ENCODE measurements around the gene MDGA2.
"Not testable (repeated sequence)": the region's sequence is repeated elsewhere in the genome, so short reads cannot be mapped to it uniquely, and the experiment has no call there.

MDGA2 gene

DNA sequence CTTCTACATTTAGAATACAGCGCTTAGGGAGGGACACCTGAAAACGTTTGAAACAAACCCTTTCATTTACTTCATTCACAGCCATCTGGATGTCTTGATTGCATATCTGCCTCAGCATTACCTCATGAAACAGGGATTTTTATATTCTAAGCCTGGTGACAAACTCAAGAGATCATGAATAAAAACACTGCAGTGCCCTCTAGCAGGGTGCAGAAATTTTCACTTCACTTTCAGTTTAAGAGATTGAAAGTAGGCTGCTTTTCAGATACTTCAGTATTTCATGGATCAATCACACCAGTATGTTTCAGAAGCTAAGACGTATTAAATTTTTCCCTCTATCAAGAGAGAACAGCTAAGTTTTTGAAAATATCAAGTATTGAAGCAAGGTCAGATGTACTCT lies 467.8 kb downstream of the MDGA2 start:
- Histone ChIP-seq H2AFZ (ENCODE audit: low read depth) (no peak overlapping the region), H3K4me1 (ENCODE audit: low read depth, poor library complexity, severe bottlenecking) (no peaks in the 10 kb centered on the region), H3K27me3 (ENCODE audit: insufficient read depth, low read depth) (no peaks in the 10 kb centered on the region), H3K9ac (no peak overlapping the region), H3K79me2 (ENCODE audit: insufficient read depth, low read depth) (no peaks in the 10 kb centered on the region), H3K4me2 (no peak overlapping the region), H3K27ac (no peak overlapping the region), H3K4me3 (IDR thresholded peaks at IDR 0.05; ENCODE audit: insufficient read depth, low read depth, low read length) (no peak overlapping the region), H3K36me3 (ENCODE audit: insufficient read depth) (no peaks in the 10 kb centered on the region), H4K20me1 (ENCODE audit: insufficient read depth) (no peaks in the 10 kb centered on the region)
- TF ChIP-seq CTCF (conservative IDR thresholded peaks at IDR 0.05; ENCODE audit: low read depth, low read length), result no peak

- TF ChIP-seq CTCF (conservative IDR thresholded peaks at IDR 0.05; ENCODE audit: low read depth, low read length), result no peak
- H3K27me3 ChIP-seq (ENCODE audit: insufficient read depth, low read depth), result no peaks in the 10 kb centered on the region
- no peaks in the 10 kb centered on the region for H4K20me1 ChIP-seq (ENCODE audit: insufficient read depth)
- no peaks in the 10 kb centered on the region for H3K79me2 ChIP-seq (ENCODE audit: insufficient read depth, low read depth)
- no peaks in the 10 kb centered on the region for H3K36me3 ChIP-seq (ENCODE audit: insufficient read depth)
- no peaks in the 10 kb centered on the region for H3K4me1 ChIP-seq (ENCODE audit: low read depth, poor library complexity, severe bottlenecking)
- no peak overlapping the region for H3K9ac ChIP-seq
- no peak overlapping the region for H2AFZ ChIP-seq (ENCODE audit: low read depth)
- H3K4me3 ChIP-seq (IDR thresholded peaks at IDR 0.05; ENCODE audit: insufficient read depth, low read depth, low read length), result no peak overlapping the region
- H3K27ac ChIP-seq, result no peak overlapping the region
- H3K4me2 ChIP-seq, result no peak overlapping the region
These were observed 474.7 kb downstream of the MDGA2 start for GRCh38 chr14:47200740-47201139.

GRCh38 chr14:47195582-47195981 lies 479.8 kb downstream of the MDGA2 start:
- Histone ChIP-seq H3K27me3 (ENCODE audit: insufficient read depth, low read depth) (no peaks in the 10 kb centered on the region), H3K79me2 (ENCODE audit: insufficient read depth, low read depth) (no peaks in the 10 kb centered on the region), H3K4me1 (ENCODE audit: low read depth, poor library complexity, severe bottlenecking) (no peaks in the 10 kb centered on the region), H2AFZ (ENCODE audit: low read depth) (no peak overlapping the region), H3K9ac (no peak overlapping the region), H3K4me2 (no peak overlapping the region), H4K20me1 (ENCODE audit: insufficient read depth) (no peaks in the 10 kb centered on the region), H3K36me3 (ENCODE audit: insufficient read depth) (no peaks in the 10 kb centered on the region), H3K4me3 (IDR thresholded peaks at IDR 0.05; ENCODE audit: insufficient read depth, low read depth, low read length) (no peak overlapping the region), H3K27ac (no peak overlapping the region)
- no peak for TF ChIP-seq CTCF (conservative IDR thresholded peaks at IDR 0.05; ENCODE audit: low read depth, low read length)

DNA sequence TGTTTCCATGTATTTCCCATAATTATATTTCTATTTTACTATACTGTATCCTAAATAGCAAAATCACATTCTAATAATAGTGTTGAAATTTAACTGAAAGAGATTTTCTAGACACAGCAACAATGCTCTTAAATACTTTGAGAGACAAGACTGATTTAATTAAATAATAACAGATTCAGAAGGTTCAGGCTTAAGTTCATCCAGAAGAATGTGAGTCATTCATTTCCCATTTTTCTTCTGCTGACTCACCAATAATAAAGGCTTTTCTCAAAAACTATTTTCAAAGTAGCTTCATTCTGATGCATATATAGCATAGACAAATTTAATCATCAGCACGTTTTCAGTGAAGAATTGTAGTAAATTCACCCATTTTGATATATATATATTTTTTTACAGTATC lies 481.4 kb downstream of the MDGA2 start:
- Histone ChIP-seq H2AFZ (ENCODE audit: low read depth) (no peak overlapping the region), H3K79me2 (ENCODE audit: insufficient read depth, low read depth) (no peaks in the 10 kb centered on the region), H3K9ac (no peak overlapping the region), H3K27ac (no peak overlapping the region), H3K4me2 (no peak overlapping the region), H3K4me3 (IDR thresholded peaks at IDR 0.05; ENCODE audit: insufficient read depth, low read depth, low read length) (no peak overlapping the region), H4K20me1 (ENCODE audit: insufficient read depth) (no peaks in the 10 kb centered on the region), H3K36me3 (ENCODE audit: insufficient read depth) (no peaks in the 10 kb centered on the region), H3K27me3 (ENCODE audit: insufficient read depth, low read depth) (no peaks in the 10 kb centered on the region), H3K4me1 (ENCODE audit: low read depth, poor library complexity, severe bottlenecking) (no peaks in the 10 kb centered on the region)
- TF ChIP-seq CTCF (conservative IDR thresholded peaks at IDR 0.05; ENCODE audit: low read depth, low read length), result no peak

DNA sequence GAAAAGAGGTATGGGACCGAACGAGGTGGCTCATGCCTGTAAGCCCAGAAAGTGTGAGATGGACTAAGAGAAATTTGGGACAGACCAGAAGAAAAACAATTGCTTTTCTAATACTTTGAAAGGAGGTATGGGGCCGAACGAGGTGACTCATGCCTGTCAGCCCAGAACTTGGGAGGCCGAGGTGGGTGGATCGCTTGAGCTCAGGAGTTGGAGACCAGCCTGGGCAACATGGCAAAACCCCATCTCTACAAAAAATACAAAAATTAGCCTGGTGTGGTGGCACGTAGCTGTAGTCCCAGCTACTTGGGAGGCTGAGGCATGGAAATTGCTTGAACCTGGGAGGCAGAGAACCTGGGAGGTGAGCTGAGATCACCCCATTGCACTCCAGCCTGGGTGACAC lies 483.2 kb downstream of the MDGA2 start:
- not testable (repeated sequence) for H3K4me3 ChIP-seq (IDR thresholded peaks at IDR 0.05; ENCODE audit: insufficient read depth, low read depth, low read length)

More for the DNA sequence above, 483.2 kb downstream of the MDGA2 start:
- not testable (repeated sequence) for H3K36me3 ChIP-seq (ENCODE audit: insufficient read depth); H3K4me1 ChIP-seq (ENCODE audit: low read depth, poor library complexity, severe bottlenecking); H3K27me3 ChIP-seq (ENCODE audit: insufficient read depth, low read depth); H3K27ac ChIP-seq; H4K20me1 ChIP-seq (ENCODE audit: insufficient read depth); H3K4me2 ChIP-seq; H3K9ac ChIP-seq; H2AFZ ChIP-seq (ENCODE audit: low read depth); H3K79me2 ChIP-seq (ENCODE audit: insufficient read depth, low read depth)

All from KMS-11 (cell line).